ENCODE data around the gene TBC1D28.
"Not testable (repeated sequence)": the region's sequence is repeated elsewhere in the genome, so short reads cannot be mapped to it uniquely, and the experiment has no call there.

DNA sequence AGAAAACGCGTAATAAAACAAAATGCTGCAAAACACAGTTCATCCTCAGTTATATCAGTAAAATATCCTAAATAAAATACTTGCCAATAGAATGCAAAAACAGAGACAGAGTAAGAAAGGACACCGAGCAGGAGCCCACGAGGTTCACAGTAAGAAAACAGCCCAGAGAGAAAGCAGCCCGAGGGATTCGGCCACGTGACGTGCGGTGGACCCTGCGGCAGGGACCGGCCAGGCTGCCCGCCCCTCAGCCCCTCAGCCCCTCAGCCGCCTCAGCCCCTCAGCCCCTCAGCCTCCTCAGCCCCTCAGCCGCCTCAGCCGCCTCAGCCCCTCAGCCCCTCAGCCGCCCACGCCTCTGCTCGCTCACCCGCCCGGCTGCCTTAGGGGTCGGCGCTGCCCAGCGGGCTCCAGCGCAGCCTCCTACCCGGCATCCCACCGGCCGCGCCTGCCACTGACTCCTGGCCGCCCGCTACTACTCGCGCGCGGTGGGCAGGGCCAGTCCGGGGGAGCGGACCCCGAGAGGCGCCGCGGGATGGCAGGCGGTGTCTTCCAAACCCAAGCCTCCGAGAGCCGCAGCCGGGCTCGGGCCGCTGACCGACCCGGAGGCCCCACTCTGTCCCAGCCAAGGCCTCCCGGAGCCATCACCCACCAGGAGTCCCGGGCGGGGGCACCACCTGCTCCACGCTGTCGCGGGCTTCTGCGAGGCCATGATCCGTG lies 9.5 kb downstream of the TBC1D28 start:
- TF ChIP-seq, protein P1, sequence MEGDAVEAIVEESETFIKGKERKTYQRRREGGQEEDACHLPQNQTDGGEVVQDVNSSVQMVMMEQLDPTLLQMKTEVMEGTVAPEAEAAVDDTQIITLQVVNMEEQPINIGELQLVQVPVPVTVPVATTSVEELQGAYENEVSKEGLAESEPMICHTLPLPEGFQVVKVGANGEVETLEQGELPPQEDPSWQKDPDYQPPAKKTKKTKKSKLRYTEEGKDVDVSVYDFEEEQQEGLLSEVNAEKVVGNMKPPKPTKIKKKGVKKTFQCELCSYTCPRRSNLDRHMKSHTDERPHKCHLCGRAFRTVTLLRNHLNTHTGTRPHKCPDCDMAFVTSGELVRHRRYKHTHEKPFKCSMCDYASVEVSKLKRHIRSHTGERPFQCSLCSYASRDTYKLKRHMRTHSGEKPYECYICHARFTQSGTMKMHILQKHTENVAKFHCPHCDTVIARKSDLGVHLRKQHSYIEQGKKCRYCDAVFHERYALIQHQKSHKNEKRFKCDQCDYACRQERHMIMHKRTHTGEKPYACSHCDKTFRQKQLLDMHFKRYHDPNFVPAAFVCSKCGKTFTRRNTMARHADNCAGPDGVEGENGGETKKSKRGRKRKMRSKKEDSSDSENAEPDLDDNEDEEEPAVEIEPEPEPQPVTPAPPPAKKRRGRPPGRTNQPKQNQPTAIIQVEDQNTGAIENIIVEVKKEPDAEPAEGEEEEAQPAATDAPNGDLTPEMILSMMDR (IDR thresholded peaks at IDR 0.05; ENCODE audit: insufficient read depth, low read depth, low read length), result not testable (repeated sequence)
- TF ChIP-seq EZH2 (IDR thresholded peaks at IDR 0.05; ENCODE audit: insufficient read depth, low read length), result peak; percentile 49

All from astrocyte (in vitro differentiated cells and primary cell).